ENCODE measurements around the gene OLFML2B.
"Not testable (repeated sequence)": the region's sequence is repeated elsewhere in the genome, so short reads cannot be mapped to it uniquely, and the experiment has no call there.

The OLFML2B gene

GRCh38 chr1:162056043-162056442 is 32.4 kb upstream of the OLFML2B start:
- no peaks in the 10 kb centered on the region for H3K36me3 Mint-ChIP-seq (ENCODE audit: low read depth)
- peaks cover 1% of the 10 kb centered on the region for H3K4me1 Mint-ChIP-seq (ENCODE audit: low read depth)
- H3K9me3 Mint-ChIP-seq = no peaks in the 10 kb centered on the region
- H3K27me3 Mint-ChIP-seq (ENCODE audit: low read depth) = peaks cover 9% of the 10 kb centered on the region
- no peak overlapping the region for H3K27ac Mint-ChIP-seq
- peak; percentile 23 for DNase-seq (ENCODE audit: low spot score)
- no peak overlapping the region for H3K4me3 Mint-ChIP-seq

GRCh38 chr1:162055062-162055461 is 31.4 kb upstream of the OLFML2B start:
- Mint-ChIP-seq H3K27me3 (ENCODE audit: low read depth) (peaks cover 5% of the 10 kb centered on the region), H3K9me3 (no peaks in the 10 kb centered on the region), H3K4me3 (no peak overlapping the region), H3K36me3 (ENCODE audit: low read depth) (no peaks in the 10 kb centered on the region), H3K4me1 (ENCODE audit: low read depth) (peaks cover 1% of the 10 kb centered on the region), H3K27ac (no peak overlapping the region)
- no peak for DNase-seq (ENCODE audit: low spot score)

- H3K27ac Mint-ChIP-seq; DNase-seq (ENCODE audit: low spot score); H3K36me3 Mint-ChIP-seq (ENCODE audit: low read depth); H3K4me1 Mint-ChIP-seq (ENCODE audit: low read depth); H3K27me3 Mint-ChIP-seq (ENCODE audit: low read depth); H3K9me3 Mint-ChIP-seq; H3K4me3 Mint-ChIP-seq: not testable (repeated sequence)
Measured at GRCh38 chr1:162053949-162054348, 30.3 kb upstream of the OLFML2B start.

GRCh38 chr1:162046921-162047320 is 23.3 kb upstream of the OLFML2B start:
- no peak overlapping the region for H3K27ac Mint-ChIP-seq
- no peak overlapping the region for H3K4me3 Mint-ChIP-seq
- peaks cover 30% of the 10 kb centered on the region for H3K27me3 Mint-ChIP-seq (ENCODE audit: low read depth)
- no peaks in the 10 kb centered on the region for H3K9me3 Mint-ChIP-seq
- H3K36me3 Mint-ChIP-seq (ENCODE audit: low read depth) = no peaks in the 10 kb centered on the region
- no peaks in the 10 kb centered on the region for H3K4me1 Mint-ChIP-seq (ENCODE audit: low read depth)
- DNase-seq (ENCODE audit: low spot score) = no peak

GRCh38 chr1:162042361-162042760 is 18.7 kb upstream of the OLFML2B start:
- H3K4me1 Mint-ChIP-seq (ENCODE audit: low read depth) = no peaks in the 10 kb centered on the region
- no peak for DNase-seq (ENCODE audit: low spot score)
- no peak overlapping the region for H3K4me3 Mint-ChIP-seq
- H3K27ac Mint-ChIP-seq = no peak overlapping the region
- no peaks in the 10 kb centered on the region for H3K36me3 Mint-ChIP-seq (ENCODE audit: low read depth)
- no peaks in the 10 kb centered on the region for H3K9me3 Mint-ChIP-seq
- peaks cover 13% of the 10 kb centered on the region for H3K27me3 Mint-ChIP-seq (ENCODE audit: low read depth)

GRCh38 chr1:162040657-162041056 is 17.0 kb upstream of the OLFML2B start:
- Mint-ChIP-seq H3K27ac (no peak overlapping the region), H3K27me3 (ENCODE audit: low read depth) (peaks cover 9% of the 10 kb centered on the region), H3K4me3 (no peak overlapping the region), H3K9me3 (no peaks in the 10 kb centered on the region), H3K4me1 (ENCODE audit: low read depth) (peaks cover 6% of the 10 kb centered on the region), H3K36me3 (ENCODE audit: low read depth) (no peaks in the 10 kb centered on the region)
- DNase-seq (ENCODE audit: low spot score) = no peak

- Mint-ChIP-seq H3K9me3 (no peaks in the 10 kb centered on the region), H3K4me1 (ENCODE audit: low read depth) (peaks cover 6% of the 10 kb centered on the region), H3K27ac (no peak overlapping the region), H3K4me3 (no peak overlapping the region), H3K36me3 (ENCODE audit: low read depth) (no peaks in the 10 kb centered on the region), H3K27me3 (ENCODE audit: low read depth) (peaks cover 8% of the 10 kb centered on the region)
- no peak for DNase-seq (ENCODE audit: low spot score)
Measured at GRCh38 chr1:162040001-162040400, 16.3 kb upstream of the OLFML2B start.

GRCh38 chr1:162038624-162039023 is 15.0 kb upstream of the OLFML2B start:
- H3K4me3 Mint-ChIP-seq = no peak overlapping the region

GRCh38 chr1:162036163-162036562 is 12.5 kb upstream of the OLFML2B start:
- Mint-ChIP-seq H3K4me3 (no peak overlapping the region), H3K9me3 (no peaks in the 10 kb centered on the region), H3K36me3 (ENCODE audit: low read depth) (no peaks in the 10 kb centered on the region), H3K27me3 (ENCODE audit: low read depth) (peaks cover 14% of the 10 kb centered on the region), H3K4me1 (ENCODE audit: low read depth) (peaks cover 6% of the 10 kb centered on the region), H3K27ac (no peak overlapping the region)
- no peak for DNase-seq (ENCODE audit: low spot score)

More at GRCh38 chr1:162038624-162039023, 15.0 kb upstream of the OLFML2B start:
- no peaks in the 10 kb centered on the region for H3K36me3 Mint-ChIP-seq (ENCODE audit: low read depth)
- H3K4me1 Mint-ChIP-seq (ENCODE audit: low read depth) = peaks cover 6% of the 10 kb centered on the region
- H3K27me3 Mint-ChIP-seq (ENCODE audit: low read depth) = peaks cover 8% of the 10 kb centered on the region
- no peak overlapping the region for H3K27ac Mint-ChIP-seq
- DNase-seq (ENCODE audit: low spot score) = no peak
- H3K9me3 Mint-ChIP-seq = no peaks in the 10 kb centered on the region

- Mint-ChIP-seq H3K27ac (no peak overlapping the region), H3K4me1 (ENCODE audit: low read depth) (peaks cover 6% of the 10 kb centered on the region)
Measured at GRCh38 chr1:162035241-162035640, 11.6 kb upstream of the OLFML2B start.

GRCh38 chr1:162033428-162033827 is 9.8 kb upstream of the OLFML2B start:
- no peak for DNase-seq (ENCODE audit: low spot score)
- Mint-ChIP-seq H3K4me1 (ENCODE audit: low read depth) (peaks cover 6% of the 10 kb centered on the region), H3K27me3 (ENCODE audit: low read depth) (peaks cover 26% of the 10 kb centered on the region)

More at GRCh38 chr1:162035241-162035640, 11.6 kb upstream of the OLFML2B start:
- peaks cover 19% of the 10 kb centered on the region for H3K27me3 Mint-ChIP-seq (ENCODE audit: low read depth)
- no peak overlapping the region for H3K4me3 Mint-ChIP-seq
- no peak for DNase-seq (ENCODE audit: low spot score)
- H3K36me3 Mint-ChIP-seq (ENCODE audit: low read depth) = no peaks in the 10 kb centered on the region
- no peaks in the 10 kb centered on the region for H3K9me3 Mint-ChIP-seq

GRCh38 chr1:162030759-162031280 is 7.2 kb upstream of the OLFML2B start:
- no peaks in the 10 kb centered on the region for H3K9me3 Mint-ChIP-seq
- no peaks in the 10 kb centered on the region for H3K4me1 Mint-ChIP-seq (ENCODE audit: low read depth)
- H3K36me3 Mint-ChIP-seq (ENCODE audit: low read depth) = no peaks in the 10 kb centered on the region
- no peak overlapping the region for H3K4me3 Mint-ChIP-seq
- no peak for DNase-seq (ENCODE audit: low spot score)
- H3K27me3 Mint-ChIP-seq (ENCODE audit: low read depth) = peaks cover 47% of the 10 kb centered on the region
- no peak overlapping the region for H3K27ac Mint-ChIP-seq

More at GRCh38 chr1:162033428-162033827, 9.8 kb upstream of the OLFML2B start:
- Mint-ChIP-seq H3K9me3 (no peaks in the 10 kb centered on the region), H3K27ac (no peak overlapping the region), H3K4me3 (no peak overlapping the region), H3K36me3 (ENCODE audit: low read depth) (no peaks in the 10 kb centered on the region)

- DNase-seq (ENCODE audit: low spot score) = no peak
- Mint-ChIP-seq H3K9me3 (no peaks in the 10 kb centered on the region), H3K36me3 (ENCODE audit: low read depth) (no peaks in the 10 kb centered on the region), H3K4me1 (ENCODE audit: low read depth) (peaks cover 4% of the 10 kb centered on the region), H3K27ac (no peak overlapping the region), H3K4me3 (no peak overlapping the region), H3K27me3 (ENCODE audit: low read depth) (peaks cover 61% of the 10 kb centered on the region)
Measured at GRCh38 chr1:162029157-162029556, 5.5 kb upstream of the OLFML2B start.

- peaks cover 60% of the 10 kb centered on the region for H3K27me3 Mint-ChIP-seq (ENCODE audit: low read depth)
- H3K27ac Mint-ChIP-seq = no peak overlapping the region
- H3K4me1 Mint-ChIP-seq (ENCODE audit: low read depth) = peaks cover 6% of the 10 kb centered on the region
- no peaks in the 10 kb centered on the region for H3K9me3 Mint-ChIP-seq
- H3K4me3 Mint-ChIP-seq = no peak overlapping the region
- DNase-seq (ENCODE audit: low spot score) = no peak
- no peaks in the 10 kb centered on the region for H3K36me3 Mint-ChIP-seq (ENCODE audit: low read depth)
Measured at GRCh38 chr1:162028726-162029125, 5.1 kb upstream of the OLFML2B start.

- peaks cover 65% of the 10 kb centered on the region for H3K27me3 Mint-ChIP-seq (ENCODE audit: low read depth)
Measured at GRCh38 chr1:162026881-162027280, 3.2 kb upstream of the OLFML2B start.

More at GRCh38 chr1:162026881-162027280, 3.2 kb upstream of the OLFML2B start:
- H3K27ac Mint-ChIP-seq = no peak overlapping the region
- peaks cover 9% of the 10 kb centered on the region for H3K4me1 Mint-ChIP-seq (ENCODE audit: low read depth)
- DNase-seq (ENCODE audit: low spot score) = no peak
- no peaks in the 10 kb centered on the region for H3K9me3 Mint-ChIP-seq
- H3K36me3 Mint-ChIP-seq (ENCODE audit: low read depth) = no peaks in the 10 kb centered on the region
- no peak overlapping the region for H3K4me3 Mint-ChIP-seq
